Subcutaneous adipose tissue (tissue), 4 donors: ENCODE measurements around the gene HIVEP3. TPM values are rescaled to one million over a fixed set of nuclear protein-coding genes. Genes with fewer than 3 reads are reported as not detected.

Experiments
- CTCF ChIP-seq: fragments of 450-650 bp; IDR thresholded peaks from one replicate; pipeline ENCODE4 v1.5.1; 2016; ENCODE audit warnings: low read depth, mild to moderate bottlenecking, control low read depth, antibody characterized with exemption, moderate library complexity
- total RNA-seq, 4 donors: library from RNA; depleted of rRNA; stranded (reverse); fragments of >200 nt; gene quantifications; one replicate each; pipeline ENCODE4 v1.1.0, GENCODE V29; 2016

The HIVEP3 gene
- total RNA-seq, 4 donors from 2014 or later: 2.4 to 9.6 (median 5.0) TPM

GRCh38 chr1:41510531-41511238 lies 408.0 kb downstream of the HIVEP3 start:
- TF ChIP-seq CTCF: no peak

GRCh38 chr1:41509270-41509671 lies 409.5 kb downstream of the HIVEP3 start:
- TF ChIP-seq CTCF: no peak

GRCh38 chr1:41508290-41508689 lies 410.4 kb downstream of the HIVEP3 start:
- TF ChIP-seq CTCF: no peak

- no peak for TF ChIP-seq CTCF
Measured at GRCh38 chr1:41507836-41508235, 410.9 kb downstream of the HIVEP3 start.

- no peak for TF ChIP-seq CTCF
Measured at GRCh38 chr1:41507110-41507720, 411.5 kb downstream of the HIVEP3 start.

- TF ChIP-seq CTCF: no peak
Measured at GRCh38 chr1:41504114-41505035, 414.3 kb downstream of the HIVEP3 start.

- TF ChIP-seq CTCF: no peak
Measured at GRCh38 chr1:41503538-41504113, 415.1 kb downstream of the HIVEP3 start.
